B cell (primary cell): Measurements from ENCODE around the gene GGT7. TPM values are rescaled to one million over a fixed set of nuclear protein-coding genes. Genes with fewer than 3 reads are reported as not detected.

Source experiments
- ATAC-seq: fragments of 200-7000 bp; cut with Tn5 transposase; one replicate; pipeline ENCODE4 v1.10.0; 2021; ENCODE audit warnings: low read depth, mild to moderate bottlenecking, moderate number of reproducible peaks, moderate library complexity
- CTCF ChIA-PET: fragments of 350-600 bp; sonication (Branson Sonifier 250); formaldehyde crosslinking; loops from one replicate; lab custom pipeline; 2021; ENCODE audit warnings: antibody characterized with exemption, inconsistent platforms; lab: Charles Lee
- POLR2A ChIA-PET: fragments of 350-600 bp; sonication (Branson Sonifier 250); formaldehyde crosslinking; loops from one replicate; lab custom pipeline; 2021; ENCODE audit warnings: antibody characterized with exemption; lab: Charles Lee
- DNase-seq: peaks from one replicate; pipeline ENCODE4 v3.0.0; 2013
- H2AFZ ChIP-seq: 2 replicates; pipeline ENCODE4 v1.6.1; 2012; ENCODE audit warnings: mild to moderate bottlenecking, low read depth, low read length; ENCODE audit not compliant: insufficient read depth, poor library complexity, severe bottlenecking
- H3K27ac ChIP-seq, 2 donors: 1 replicate in 1 of 2; 2 replicates in 1 of 2; pipeline ENCODE4 v1.5.1; 2012 to 2013; ENCODE audit warnings: low read length in 2 of 2, mild to moderate bottlenecking in 2 of 2, moderate library complexity in 1 of 2
- H3K27me3 ChIP-seq, 4 experiments: fragments of 200-600 bp in 1 of 4; sonication (generic) in 1 of 4; replicated peaks in 1 of 4; 1 replicate in 2 of 4; 2 replicates in 2 of 4; pipeline versions ENCODE4 v1.6.1 to v1.7.0; 2013 to 2016; ENCODE audit warnings: low read length in 3 of 4, mild to moderate bottlenecking in 2 of 4, mixed read lengths in 1 of 4, moderate library complexity in 1 of 4; ENCODE audit not compliant: insufficient read depth in 4 of 4, control insufficient read depth in 3 of 4; ENCODE audit errors: control extremely low read depth in 1 of 4
- H3K36me3 ChIP-seq, 2 experiments: replicated peaks in 1 of 2; 1 replicate in 1 of 2; 2 replicates in 1 of 2; pipeline versions ENCODE4 v1.6.1 to v1.7.1; 2013; ENCODE audit warnings: low read length in 1 of 2; ENCODE audit not compliant: insufficient read depth in 2 of 2, control insufficient read depth in 1 of 2; ENCODE audit errors: control extremely low read depth in 1 of 2, extremely low read depth in 1 of 2
- H3K4me1 ChIP-seq, 2 donors: fragments of 200-600 bp in 1 of 2; sonication (generic) in 1 of 2; 1 replicate in 1 of 2; 2 replicates in 1 of 2; pipeline versions ENCODE4 v1.5.1 to v1.6.1; 2013 to 2017; ENCODE audit warnings: low read length in 2 of 2; ENCODE audit not compliant: control insufficient read depth in 2 of 2, insufficient read depth in 2 of 2
- H3K4me2 ChIP-seq: replicated peaks from 2 replicates; pipeline ENCODE3; 2012; ENCODE audit warnings: mild to moderate bottlenecking, low read depth, low read length; ENCODE audit not compliant: poor library complexity, severe bottlenecking
- H3K4me3 ChIP-seq, 5 experiments: fragments of 200-600 bp in 1 of 5; sonication (generic) in 1 of 5; 1 replicate in 3 of 5; 2 replicates in 2 of 5; pipeline versions ENCODE4 v1.5.1 to v1.7.0; 2011 to 2016; ENCODE audit warnings: low read length in 4 of 5, mild to moderate bottlenecking in 4 of 5, low read depth in 2 of 5, control low read depth in 1 of 5, moderate library complexity in 1 of 5; ENCODE audit not compliant: insufficient read depth in 1 of 5; ENCODE audit errors: control extremely low read depth in 1 of 5, extremely low read depth in 1 of 5
- H3K79me2 ChIP-seq: fragments of 200-600 bp; sonication (generic); one replicate; pipeline ENCODE4 v1.6.0; 2016; ENCODE audit warnings: low read length; ENCODE audit not compliant: control insufficient read depth, insufficient read depth
- H3K9ac ChIP-seq: fragments of 200-600 bp; sonication (generic); 2 replicates; pipeline ENCODE4 v1.6.1; 2017; ENCODE audit warnings: mild to moderate bottlenecking, low read length, moderate library complexity
- H3K9me3 ChIP-seq, 3 donors: one replicate each; pipeline versions ENCODE4 v1.6.1 to v1.7.1; 2013; ENCODE audit warnings: low read length in 2 of 3; ENCODE audit not compliant: control insufficient read depth in 2 of 3, insufficient read depth in 1 of 3; ENCODE audit errors: control extremely low read depth in 1 of 3
- H4K20me1 ChIP-seq: 2 replicates; pipeline ENCODE4 v1.6.0; 2012; ENCODE audit warnings: mild to moderate bottlenecking, low read length; ENCODE audit not compliant: insufficient read depth, control insufficient read depth, poor library complexity, severe bottlenecking
- H3K27ac Mint-ChIP-seq: one replicate; pipeline ENCODE4 v1.8.0; 2021; ENCODE audit warnings: mixed read lengths
- H3K27me3 Mint-ChIP-seq: one replicate; pipeline ENCODE4 v1.8.0; 2021; ENCODE audit warnings: mixed read lengths
- H3K4me1 Mint-ChIP-seq: one replicate; pipeline ENCODE4 v1.8.0; 2021; ENCODE audit warnings: mixed read lengths
- H3K4me3 Mint-ChIP-seq: one replicate; pipeline ENCODE4 v1.8.0; 2021; ENCODE audit warnings: mixed read lengths
- H3K9me3 Mint-ChIP-seq: one replicate; pipeline ENCODE4 v1.8.0; 2022; ENCODE audit warnings: mixed read lengths; ENCODE audit not compliant: insufficient read depth
- EZH2 ChIP-seq: IDR thresholded peaks from 2 replicates; pipeline ENCODE4 v1.6.1; 2012; ENCODE audit warnings: borderline replicate concordance, low read depth, mild to moderate bottlenecking, moderate library complexity, low read length; ENCODE audit not compliant: insufficient read depth, poor library complexity, severe bottlenecking
- WGBS: methylation state at CpG from one replicate; pipeline ENCODE4 v1.1.5; 2013; ENCODE audit warnings: missing lambda C conversion rate; ENCODE audit not compliant: insufficient coverage; 5-methylcytosine and 5-hydroxymethylcytosine counted together
- intact Hi-C: fragments of 100-400 bp; cut with micrococcal nuclease; formaldehyde crosslinking; loops from one replicate; pipeline ENCODE4 v1.10.0; 2022
- polyA plus RNA-seq: library from polyadenylated mRNA; depleted of rRNA; stranded (reverse); fragments of >200 nt; gene quantifications from 2 replicates; pipeline ENCODE4 v1.2.3, GENCODE V29; 2012
- total RNA-seq, 2 donors: library from RNA; stranded (reverse); fragments of 120-200 nt in 1 of 2; gene quantifications; 1 replicate in 1 of 2; 2 replicates in 1 of 2; pipeline versions ENCODE4 v1.2.3 to v1.2.4, GENCODE V29; 2013 to 2022
- TF ChIP-seq, protein P1 (sequence below): fragments of 200-600 bp; IDR thresholded peaks from one replicate; pipeline ENCODE4 v1.8.0; 2022; ENCODE audit warnings: antibody characterized with exemption, mild to moderate bottlenecking

The GGT7 gene
- total and polyA plus RNA-seq, 2 donors (not counting 1 experiment from before 2014, with no cell fraction given): 28.6 to 31.9 TPM

DNA sequence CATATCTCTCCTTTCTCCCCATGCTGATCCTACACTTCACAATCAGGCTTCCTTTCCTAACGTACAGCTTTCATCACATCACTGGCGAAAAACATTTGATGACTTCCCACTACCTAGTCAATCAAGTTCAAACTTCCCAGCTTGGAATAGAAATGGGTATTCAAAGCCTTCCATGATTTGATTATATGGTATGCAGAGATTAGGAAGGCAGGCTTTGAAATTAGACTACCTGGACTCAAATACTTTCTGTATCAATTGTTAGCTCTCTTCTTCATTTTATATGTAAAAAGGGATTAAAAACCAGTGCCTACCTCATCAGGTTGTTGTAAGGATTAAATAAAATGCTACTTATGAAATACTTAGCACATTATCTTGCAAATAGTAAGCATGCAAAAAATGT is 54.9 kb downstream of the GGT7 start:
- H3K9me3 ChIP-seq: no peaks in the 10 kb centered on the region
- Mint-ChIP-seq H3K9me3 (no peaks in the 10 kb centered on the region), H3K4me1 (peaks cover 42% of the 10 kb centered on the region), H3K4me3 (no peak overlapping the region), H3K27ac (no peak overlapping the region), H3K27me3 (no peaks in the 10 kb centered on the region)
- H3K4me2 ChIP-seq: no peak overlapping the region
- H3K27me3 ChIP-seq: no peaks in the 10 kb centered on the region
- ChIA-PET CTCF (interaction anchor here (0.7 to 1.8 kb wide), 3 partner anchors 48 to 1175 kb away, joined by 3 to 5 read pairs (median 5); no protein-coding TSS in a partner anchor), POLR2A (no interaction called here)
- intact Hi-C loops: no loop called here
- H3K36me3 ChIP-seq: no peaks in the 10 kb centered on the region
- no peak overlapping the region for H3K4me3 ChIP-seq
- peaks cover 81% of the 10 kb centered on the region for H4K20me1 ChIP-seq
- H3K27ac ChIP-seq: no peak overlapping the region
- H3K4me1 ChIP-seq: peaks cover 0 to 7% of the 10 kb centered on the region in 2 donors
- no peak overlapping the region for H2AFZ ChIP-seq
- H3K79me2 ChIP-seq: peaks cover 98% of the 10 kb centered on the region
- WGBS: no CpG with 5 or more reads among the region's 2 CpGs
- DNase-seq (no peak), ATAC-seq (no peak)
- TF ChIP-seq, protein P1, sequence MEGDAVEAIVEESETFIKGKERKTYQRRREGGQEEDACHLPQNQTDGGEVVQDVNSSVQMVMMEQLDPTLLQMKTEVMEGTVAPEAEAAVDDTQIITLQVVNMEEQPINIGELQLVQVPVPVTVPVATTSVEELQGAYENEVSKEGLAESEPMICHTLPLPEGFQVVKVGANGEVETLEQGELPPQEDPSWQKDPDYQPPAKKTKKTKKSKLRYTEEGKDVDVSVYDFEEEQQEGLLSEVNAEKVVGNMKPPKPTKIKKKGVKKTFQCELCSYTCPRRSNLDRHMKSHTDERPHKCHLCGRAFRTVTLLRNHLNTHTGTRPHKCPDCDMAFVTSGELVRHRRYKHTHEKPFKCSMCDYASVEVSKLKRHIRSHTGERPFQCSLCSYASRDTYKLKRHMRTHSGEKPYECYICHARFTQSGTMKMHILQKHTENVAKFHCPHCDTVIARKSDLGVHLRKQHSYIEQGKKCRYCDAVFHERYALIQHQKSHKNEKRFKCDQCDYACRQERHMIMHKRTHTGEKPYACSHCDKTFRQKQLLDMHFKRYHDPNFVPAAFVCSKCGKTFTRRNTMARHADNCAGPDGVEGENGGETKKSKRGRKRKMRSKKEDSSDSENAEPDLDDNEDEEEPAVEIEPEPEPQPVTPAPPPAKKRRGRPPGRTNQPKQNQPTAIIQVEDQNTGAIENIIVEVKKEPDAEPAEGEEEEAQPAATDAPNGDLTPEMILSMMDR: no peak
- no peak for TF ChIP-seq EZH2
- no peak overlapping the region for H3K9ac ChIP-seq

DNA sequence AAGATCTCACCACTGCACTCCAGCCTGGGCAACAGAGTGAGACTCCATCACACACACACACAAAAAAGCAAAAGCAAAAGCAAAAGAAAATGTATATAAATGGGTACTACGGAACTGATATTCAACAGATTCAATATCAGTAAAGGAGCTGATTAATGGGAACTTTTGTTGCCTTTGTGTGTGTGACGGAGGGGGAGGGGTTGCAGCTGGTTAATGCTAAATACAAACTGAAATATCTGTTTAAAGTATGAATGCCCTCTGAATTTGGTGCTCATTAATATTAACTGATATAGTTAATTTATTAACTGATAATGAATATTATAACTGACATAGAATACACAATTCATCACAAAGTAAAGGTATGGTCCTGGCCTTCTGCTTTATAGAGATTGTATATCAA is 55.6 kb downstream of the GGT7 start:
- no peaks in the 10 kb centered on the region for H3K9me3 ChIP-seq
- H3K36me3 ChIP-seq: no peaks in the 10 kb centered on the region
- peaks cover 83% of the 10 kb centered on the region for H4K20me1 ChIP-seq
- no peak overlapping the region for H3K4me3 ChIP-seq
- ChIA-PET POLR2A (no interaction called here), CTCF (interaction anchor here (0.7 to 1.8 kb wide), 3 partner anchors 47 to 1176 kb away, joined by 3 to 5 read pairs (median 5); no protein-coding TSS in a partner anchor)
- H3K27ac ChIP-seq: no peak overlapping the region
- TF ChIP-seq, protein P1: no peak
- TF ChIP-seq EZH2: no peak
- Mint-ChIP-seq H3K4me1 (peaks cover 36% of the 10 kb centered on the region), H3K27ac (no peak overlapping the region), H3K27me3 (no peaks in the 10 kb centered on the region), H3K4me3 (no peak overlapping the region), H3K9me3 (no peaks in the 10 kb centered on the region)
- no peak overlapping the region for H3K4me2 ChIP-seq
- H2AFZ ChIP-seq: no peak overlapping the region
- peaks cover 0 to 2% of the 10 kb centered on the region in 2 donors for H3K4me1 ChIP-seq
- DNase-seq (no peak), ATAC-seq (no peak)
- no CpG with 5 or more reads among the region's 2 CpGs for WGBS
- H3K9ac ChIP-seq: no peak overlapping the region
- intact Hi-C loops: no loop called here
- no peaks in the 10 kb centered on the region for H3K27me3 ChIP-seq
- H3K79me2 ChIP-seq: peaks cover 98% of the 10 kb centered on the region
